ENCODE measurements around the gene CTXND1.
"Not testable (repeated sequence)": the region's sequence is repeated elsewhere in the genome, so short reads cannot be mapped to it uniquely, and the experiment has no call there.

The CTXND1 gene

GRCh38 chr15:80159301-80159700 is 92.7 kb downstream of the CTXND1 start:
- no peak for DNase-seq (ENCODE audit: low spot score)

- no peak for DNase-seq (ENCODE audit: low spot score)
Observed at GRCh38 chr15:80157215-80157614, 94.8 kb downstream of the CTXND1 start.

DNA sequence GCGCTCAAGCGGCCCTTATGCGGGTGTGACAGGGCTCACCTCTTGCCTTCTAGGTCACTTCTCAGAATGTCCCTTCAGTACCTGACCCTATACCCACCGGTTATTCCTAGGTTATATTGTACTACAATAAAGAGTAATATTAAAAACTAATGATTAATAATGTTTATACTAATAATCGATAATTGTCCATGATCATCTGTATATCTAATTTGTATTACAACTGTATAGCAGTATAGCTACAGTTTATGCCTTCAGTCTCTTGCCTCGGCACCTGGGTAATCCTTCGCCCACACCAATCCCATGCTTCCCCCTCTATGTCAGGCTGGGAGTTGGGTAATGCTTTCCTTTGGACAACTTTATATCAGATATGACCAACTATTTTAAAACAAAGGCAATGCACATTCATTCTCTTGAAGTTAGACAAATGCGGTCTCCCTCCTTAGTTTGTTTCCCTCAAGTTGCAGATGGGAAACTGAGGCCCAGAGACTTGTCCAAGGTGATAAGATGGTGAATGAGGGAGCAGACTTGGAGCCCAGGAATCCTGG is 95.8 kb downstream of the CTXND1 start:
- DNase-seq (ENCODE audit: low spot score), result no peak

GRCh38 chr15:80155378-80156175 is 96.4 kb downstream of the CTXND1 start:
- not testable (repeated sequence) for DNase-seq (ENCODE audit: low spot score)

- no peak for DNase-seq (ENCODE audit: low spot score)
Observed at GRCh38 chr15:80155001-80155377, 97.0 kb downstream of the CTXND1 start.

DNA sequence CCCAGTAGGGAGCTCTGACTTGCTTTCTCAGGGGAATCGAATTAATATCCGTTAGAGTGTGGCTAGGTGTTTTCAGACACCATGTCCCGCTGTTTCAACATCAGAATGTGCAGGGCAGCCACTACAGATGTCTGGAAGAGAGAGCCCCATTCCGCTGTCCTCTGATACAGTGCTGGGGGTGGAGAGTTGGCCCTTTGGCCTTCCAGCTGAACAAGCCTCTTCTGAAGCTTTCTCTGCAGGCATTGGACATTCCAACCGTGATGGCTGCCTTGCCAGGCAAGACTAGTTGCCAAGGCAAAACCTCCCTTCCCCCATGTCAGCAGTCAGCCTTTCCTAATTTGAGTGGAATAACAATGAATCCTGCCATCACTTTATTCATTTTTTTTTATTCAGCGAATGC is 97.7 kb downstream of the CTXND1 start:
- DNase-seq (ENCODE audit: low spot score), result peak; percentile 31

GRCh38 chr15:80153900-80154299 is 98.1 kb downstream of the CTXND1 start:
- no peak for DNase-seq (ENCODE audit: low spot score)

GRCh38 chr15:80152896-80153876 is 98.8 kb downstream of the CTXND1 start, which contains the start of gene FAH:
TSS of gene FAH (plus strand) at chr15:80152999. CDS start at chr15:80153055, 56 bp downstream.
- peak; percentile 53 for DNase-seq (ENCODE audit: low spot score)

DNA sequence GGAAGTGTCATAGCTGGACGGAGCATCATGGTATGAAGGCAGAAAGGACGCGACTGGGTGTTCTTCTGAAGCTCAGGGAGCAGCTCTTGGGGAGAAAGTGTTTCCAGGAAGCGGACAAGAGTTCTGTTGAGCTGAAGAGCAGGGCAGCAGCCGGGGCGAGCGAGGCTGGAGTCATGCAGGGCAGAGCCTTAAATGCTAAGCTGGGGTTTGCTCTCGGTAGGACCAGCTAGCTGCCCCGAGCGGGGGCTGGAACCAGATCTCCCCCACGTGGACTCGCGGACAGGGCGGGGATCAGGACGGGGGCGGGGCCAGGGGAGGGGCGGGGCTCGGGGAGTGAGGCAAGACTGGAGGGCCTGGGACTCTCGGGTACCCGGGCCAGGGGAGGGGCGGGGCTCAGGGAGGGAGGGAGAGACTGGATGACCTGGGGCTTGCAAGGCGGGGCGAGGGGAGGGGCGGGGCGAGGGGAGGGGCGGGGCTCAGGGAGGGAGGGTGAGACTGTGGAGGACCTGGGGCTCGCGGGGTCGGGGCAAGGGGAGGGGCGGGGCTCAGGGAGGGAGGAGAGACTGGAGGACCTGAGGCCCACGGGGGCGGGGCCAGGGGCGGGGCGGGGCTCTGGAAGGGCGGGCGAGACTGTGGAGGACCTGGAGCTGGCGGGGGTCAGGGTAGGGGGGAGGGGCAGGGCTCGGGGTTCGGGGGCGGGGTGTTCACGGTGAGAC is 99.7 kb downstream of the CTXND1 start:
- peak; percentile 88 for DNase-seq (ENCODE audit: low spot score)

GRCh38 chr15:80151576-80151975 is 100.4 kb downstream of the CTXND1 start:
- DNase-seq (ENCODE audit: low spot score), result no peak

DNA sequence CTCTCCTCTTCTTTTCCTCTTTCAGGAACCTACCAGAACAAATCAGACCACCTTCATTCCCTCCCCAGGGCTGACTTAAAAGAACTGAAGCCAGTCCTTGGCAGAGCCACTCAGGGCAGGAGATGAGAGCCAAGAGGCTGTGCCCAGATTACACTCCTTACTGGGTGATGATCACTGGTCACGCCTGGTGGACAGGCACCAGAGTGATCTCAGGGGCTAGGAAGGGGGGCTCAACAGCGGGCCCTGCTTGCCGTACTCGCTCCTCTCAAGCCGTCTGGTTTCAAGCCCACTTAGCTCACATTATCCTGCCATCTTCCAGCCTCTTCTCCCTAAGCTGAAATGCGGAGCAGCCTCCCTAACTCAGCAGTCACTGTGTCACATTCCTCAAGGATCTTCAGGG is 100.9 kb downstream of the CTXND1 start:
- DNase-seq (ENCODE audit: low spot score), result no peak

Measured in cerebellar cortex (tissue), 1 donor.